Right kidney (tissue), 9 donors: ENCODE results near the gene BROX.
"Not testable (repeated sequence)": the region's sequence is repeated elsewhere in the genome, so short reads cannot be mapped to it uniquely, and the experiment has no call there.

Experiments used
- DNase-seq: peaks from one replicate; pipeline ENCODE4 v3.0.0-alpha.2; 2016
- long read RNA-seq, 8 donors: transcript quantifications; one replicate each; lab custom pipeline, GENCODE V29; 2026

The BROX gene, protein sequence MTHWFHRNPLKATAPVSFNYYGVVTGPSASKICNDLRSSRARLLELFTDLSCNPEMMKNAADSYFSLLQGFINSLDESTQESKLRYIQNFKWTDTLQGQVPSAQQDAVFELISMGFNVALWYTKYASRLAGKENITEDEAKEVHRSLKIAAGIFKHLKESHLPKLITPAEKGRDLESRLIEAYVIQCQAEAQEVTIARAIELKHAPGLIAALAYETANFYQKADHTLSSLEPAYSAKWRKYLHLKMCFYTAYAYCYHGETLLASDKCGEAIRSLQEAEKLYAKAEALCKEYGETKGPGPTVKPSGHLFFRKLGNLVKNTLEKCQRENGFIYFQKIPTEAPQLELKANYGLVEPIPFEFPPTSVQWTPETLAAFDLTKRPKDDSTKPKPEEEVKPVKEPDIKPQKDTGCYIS
- long read RNA-seq, donor 1, full-length matches to known transcripts = 2 of 2 reads
- long read RNA-seq, donor 1, partial matches to known transcripts = 0 of 2 reads
- long read RNA-seq, donor 1, other reads (novel, unspliced or antisense) = 0 of 2 reads
- long read RNA-seq, donor 2, full-length matches to known transcripts = 4 of 4 reads
- long read RNA-seq, donor 2, partial matches to known transcripts = 0 of 4 reads
- long read RNA-seq, donor 2, other reads (novel, unspliced or antisense) = 0 of 4 reads
- long read RNA-seq, donor 3, full-length matches to known transcripts = 1 of 1 reads
- long read RNA-seq, donor 3, partial matches to known transcripts = 0 of 1 reads
- long read RNA-seq, donor 3, other reads (novel, unspliced or antisense) = 0 of 1 reads
- long read RNA-seq, donor 4, full-length matches to known transcripts = 1 of 1 reads
- long read RNA-seq, donor 4, partial matches to known transcripts = 0 of 1 reads
- long read RNA-seq, donor 4, other reads (novel, unspliced or antisense) = 0 of 1 reads
- long read RNA-seq, donor 5, full-length matches to known transcripts = 2 of 2 reads
- long read RNA-seq, donor 5, partial matches to known transcripts = 0 of 2 reads
- long read RNA-seq, donor 5, other reads (novel, unspliced or antisense) = 0 of 2 reads
- long read RNA-seq, donor 6, full-length matches to known transcripts = 3 of 3 reads
- long read RNA-seq, donor 6, partial matches to known transcripts = 0 of 3 reads
- long read RNA-seq, donor 6, other reads (novel, unspliced or antisense) = 0 of 3 reads
- long read RNA-seq, donor 7, full-length matches to known transcripts = 5 of 5 reads
- long read RNA-seq, donor 7, partial matches to known transcripts = 0 of 5 reads
- long read RNA-seq, donor 7, other reads (novel, unspliced or antisense) = 0 of 5 reads
- long read RNA-seq, donor 8, partial matches to known transcripts = 0 of 2 reads
- long read RNA-seq, donor 8, other reads (novel, unspliced or antisense) = 0 of 2 reads

- peak; percentile 100 for DNase-seq
These were observed at the start of gene BROX, which contains the start of gene AIDA for GRCh38 chr1:222712253-222713090. TSS of gene BROX (plus strand) at chr1:222712564. CDS start at chr1:222715700, 3,136 bp downstream. TSS of gene AIDA (minus strand) at chr1:222712491. CDS start at chr1:222712317, 174 bp downstream.

DNA sequence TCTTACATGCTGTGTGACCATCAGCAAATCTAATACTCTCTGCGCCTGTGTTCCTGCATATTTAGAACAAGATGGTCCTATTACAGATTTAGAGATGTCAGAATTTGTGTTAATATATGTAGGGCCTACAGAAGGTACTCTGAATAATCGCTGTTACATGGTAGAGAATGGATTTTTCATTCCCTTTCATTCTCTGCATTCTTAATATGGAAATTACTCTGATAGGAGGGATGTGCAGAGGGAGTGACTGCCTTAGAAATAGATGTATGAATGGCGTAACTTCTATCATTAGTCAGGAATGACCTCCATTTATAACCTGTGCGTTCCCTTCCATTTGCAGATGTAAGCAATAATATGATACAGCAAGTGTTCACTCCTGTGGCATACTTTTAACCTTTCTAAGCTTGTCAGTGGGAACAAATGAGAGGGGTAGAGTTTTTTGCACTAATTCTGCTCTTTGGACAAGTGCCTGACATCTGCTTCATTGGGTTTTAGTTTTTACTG is 48.9 kb upstream of the BROX start:
- DNase-seq = no peak

DNA sequence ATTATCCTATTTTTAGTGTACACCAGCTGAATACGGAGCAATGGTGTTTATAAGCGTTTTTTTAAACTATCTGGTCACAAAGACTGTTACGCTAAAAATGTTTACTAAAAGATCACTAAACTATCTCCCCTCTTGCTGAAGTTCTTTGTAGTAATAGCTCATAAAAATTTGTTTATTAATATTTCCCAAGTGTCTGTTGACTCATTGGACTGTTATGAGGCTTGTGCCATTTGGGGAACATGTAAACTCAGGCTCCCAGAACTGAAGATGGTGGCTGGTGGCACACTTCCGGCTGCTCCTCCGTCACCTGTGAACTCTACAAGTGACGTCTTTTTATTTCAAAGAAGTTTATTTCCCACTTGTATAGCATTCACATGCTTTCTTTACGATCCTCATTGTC is 46.4 kb upstream of the BROX start:
- DNase-seq = no peak

DNA sequence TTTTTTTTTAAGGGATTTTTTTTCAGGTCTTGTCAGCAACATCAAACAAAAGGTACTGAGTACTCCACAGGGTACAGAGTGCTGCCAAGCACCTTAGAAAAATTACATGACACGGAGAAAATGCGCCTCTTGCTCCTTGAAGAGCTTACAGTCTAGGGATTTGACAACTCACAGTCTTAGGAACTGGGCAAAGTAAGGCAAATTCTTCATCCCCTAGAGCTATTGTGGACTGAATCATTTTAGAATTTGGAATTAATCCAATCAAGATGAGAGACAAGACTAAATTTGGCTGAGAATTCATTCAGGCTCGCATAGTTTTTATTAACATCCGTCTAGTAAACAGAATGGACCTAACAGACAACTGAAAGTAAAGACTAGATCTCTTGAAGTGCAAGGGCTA is 44.2 kb upstream of the BROX start:
- not testable (repeated sequence) for DNase-seq

GRCh38 chr1:222669107-222669506 is 43.3 kb upstream of the BROX start:
- not testable (repeated sequence) for DNase-seq

- DNase-seq = no peak
These were observed 42.3 kb upstream of the BROX start for GRCh38 chr1:222670110-222670509.

DNA sequence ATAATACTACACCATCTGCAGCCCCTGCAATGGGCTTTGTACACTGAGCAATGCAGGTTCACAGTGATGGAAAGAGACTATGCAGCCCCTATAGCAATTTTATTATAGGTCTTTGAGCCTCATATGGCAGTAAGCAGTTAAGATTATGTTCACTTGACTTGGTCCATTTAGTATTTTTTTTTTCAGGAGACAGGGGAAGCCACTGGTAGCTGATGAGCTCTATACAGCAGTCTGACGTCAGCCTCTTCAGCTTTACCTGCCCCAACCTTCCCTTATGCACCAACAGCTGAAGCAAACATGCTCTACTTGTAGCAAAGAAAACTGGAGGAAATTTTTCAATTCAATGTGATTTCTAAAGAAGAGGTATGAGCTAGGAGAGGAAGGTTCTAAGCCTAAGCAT is 32.3 kb upstream of the BROX start:
- DNase-seq = no peak

GRCh38 chr1:222691016-222691415 is 21.3 kb upstream of the BROX start:
- no peak for DNase-seq

DNA sequence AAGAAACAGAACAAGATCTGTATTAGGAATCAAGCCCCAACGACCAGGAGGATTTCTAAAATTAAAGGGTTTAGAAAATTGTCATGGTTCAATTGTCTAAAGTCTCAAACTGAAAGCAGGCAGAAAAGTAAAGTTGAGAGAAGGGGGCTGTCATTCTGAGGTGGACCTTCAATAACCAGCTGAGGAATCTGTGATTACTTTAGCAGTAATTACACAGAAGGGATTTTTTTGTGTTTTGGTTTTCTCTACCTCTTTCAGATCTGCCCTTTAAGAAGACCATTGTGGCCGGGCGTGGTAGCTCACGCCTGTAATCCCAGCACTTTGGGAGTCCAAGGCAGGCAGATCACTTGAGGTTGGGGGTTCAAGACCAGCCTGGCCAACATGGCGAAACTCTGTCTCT is 17.4 kb upstream of the BROX start:
- no peak for DNase-seq

- DNase-seq = no peak
These were observed 15.6 kb upstream of the BROX start for GRCh38 chr1:222696741-222697140.

GRCh38 chr1:222697203-222697602 is 15.2 kb upstream of the BROX start:
- no peak for DNase-seq

- DNase-seq = no peak
These were observed 14.5 kb upstream of the BROX start for GRCh38 chr1:222697826-222698225.

- no peak for DNase-seq
These were observed 10.2 kb upstream of the BROX start for GRCh38 chr1:222702210-222702609.

GRCh38 chr1:222704260-222704659 is 8.1 kb upstream of the BROX start:
- no peak for DNase-seq

DNA sequence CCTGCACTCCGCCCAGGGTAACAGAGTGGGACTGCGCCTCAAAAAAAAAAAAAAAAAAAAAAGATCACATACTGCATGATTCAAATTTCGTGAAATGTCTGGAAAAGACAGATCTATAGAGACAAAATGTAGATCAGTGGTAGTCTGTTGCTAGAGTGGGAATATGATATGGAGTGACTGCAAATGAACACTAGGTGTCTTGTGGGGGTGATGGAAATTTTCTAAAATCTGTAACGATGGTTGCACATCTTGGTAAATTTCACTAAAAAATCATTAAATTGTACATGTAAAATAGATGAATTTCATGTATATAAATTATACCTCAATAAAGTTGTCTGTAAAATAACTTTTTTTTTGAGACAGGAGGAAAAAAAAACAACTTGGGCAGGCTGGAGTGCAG is 5.5 kb upstream of the BROX start:
- DNase-seq = no peak

DNA sequence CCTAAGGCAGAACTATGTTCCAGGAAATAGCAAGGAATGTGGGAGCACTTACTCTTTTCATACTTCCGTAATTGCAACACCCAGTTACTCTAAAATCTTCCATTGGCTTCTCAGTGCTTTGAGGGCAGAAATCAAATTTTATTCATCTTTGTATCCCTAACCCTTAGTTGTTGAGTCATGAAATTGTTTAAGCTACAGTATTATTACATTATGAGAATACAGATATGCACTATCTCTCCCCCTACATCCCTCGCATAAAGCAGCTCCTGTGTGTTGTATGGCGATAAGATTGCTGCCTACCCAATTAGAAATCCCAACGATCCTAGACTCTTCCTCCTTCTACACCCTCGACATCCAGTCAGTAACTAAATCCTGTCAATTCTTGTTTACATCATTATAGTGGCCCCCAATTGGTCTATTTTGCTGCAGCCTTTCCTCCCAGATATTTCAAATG is 2.6 kb upstream of the BROX start:
- no peak for DNase-seq

GRCh38 chr1:222711319-222712252 is 778 bp upstream of the BROX start:
- DNase-seq = peak; percentile 82

DNA sequence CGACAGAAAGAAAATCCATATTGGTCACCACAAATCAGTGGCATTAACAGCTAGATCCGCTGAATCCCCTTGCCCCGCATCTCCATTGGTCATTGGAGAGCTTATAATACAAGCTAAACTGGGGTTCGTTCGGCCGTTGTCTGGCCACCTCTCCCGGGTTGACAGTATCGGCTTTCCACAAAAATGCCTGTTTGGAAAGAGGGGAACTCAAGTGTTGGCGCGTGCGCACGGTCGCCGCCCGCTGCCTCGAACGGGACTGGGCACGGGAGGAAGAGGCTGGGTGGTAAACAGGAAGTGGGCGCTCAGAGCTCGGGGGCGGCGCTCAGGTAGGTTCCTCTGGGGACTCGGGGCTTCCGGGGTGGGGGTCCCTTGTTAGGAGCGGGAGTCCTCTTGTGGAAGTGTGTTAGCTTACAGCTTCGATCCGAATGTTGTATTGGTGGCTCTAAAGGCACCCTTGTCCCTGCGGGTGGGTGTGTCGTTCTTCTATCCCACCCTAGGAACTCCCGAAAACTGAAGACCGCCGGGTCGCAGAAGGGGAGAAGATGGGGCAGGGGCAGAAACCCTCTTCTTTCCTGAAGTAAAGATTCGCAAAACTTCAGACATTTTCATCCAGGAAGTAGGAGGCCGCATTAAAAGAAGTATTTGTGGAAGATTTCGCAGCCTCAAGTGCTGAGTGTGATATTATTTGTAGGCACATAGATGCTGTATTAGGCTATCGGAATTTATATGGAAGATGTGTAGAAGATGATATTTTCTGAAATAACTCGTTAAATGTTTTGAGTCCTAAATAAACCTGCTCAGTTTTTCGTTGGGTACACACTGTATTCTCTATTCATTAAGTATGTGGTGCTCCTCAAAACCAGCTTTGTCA is 962 bp downstream of the BROX start:
- no peak for DNase-seq

GRCh38 chr1:222716393-222716792 is 4.0 kb downstream of the BROX start:
- DNase-seq = no peak
